Activated CD8-positive, alpha-beta memory T cell treated with anti-CD3 and anti-CD28 coated beads, Interleukin-2, amount 50 U/mL, for 1 hour (primary cell): ENCODE results near the gene APRT.

Experiments used
- DNase-seq: peaks from one replicate; pipeline ENCODE4 v3.0.0-alpha.2; 2020; ENCODE audit errors: extremely low read depth

The APRT gene, protein sequence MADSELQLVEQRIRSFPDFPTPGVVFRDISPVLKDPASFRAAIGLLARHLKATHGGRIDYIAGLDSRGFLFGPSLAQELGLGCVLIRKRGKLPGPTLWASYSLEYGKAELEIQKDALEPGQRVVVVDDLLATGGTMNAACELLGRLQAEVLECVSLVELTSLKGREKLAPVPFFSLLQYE

GRCh38 chr16:88811769-88812512 is at the start of gene APRT:
APRT (minus strand) TSS chr16:88811928; CDS start chr16:88811899, 29 bp downstream.
- DNase-seq: peak; percentile 79

- no peak for DNase-seq
These were observed 49.6 kb upstream of the APRT start for GRCh38 chr16:88861359-88861758.

DNA sequence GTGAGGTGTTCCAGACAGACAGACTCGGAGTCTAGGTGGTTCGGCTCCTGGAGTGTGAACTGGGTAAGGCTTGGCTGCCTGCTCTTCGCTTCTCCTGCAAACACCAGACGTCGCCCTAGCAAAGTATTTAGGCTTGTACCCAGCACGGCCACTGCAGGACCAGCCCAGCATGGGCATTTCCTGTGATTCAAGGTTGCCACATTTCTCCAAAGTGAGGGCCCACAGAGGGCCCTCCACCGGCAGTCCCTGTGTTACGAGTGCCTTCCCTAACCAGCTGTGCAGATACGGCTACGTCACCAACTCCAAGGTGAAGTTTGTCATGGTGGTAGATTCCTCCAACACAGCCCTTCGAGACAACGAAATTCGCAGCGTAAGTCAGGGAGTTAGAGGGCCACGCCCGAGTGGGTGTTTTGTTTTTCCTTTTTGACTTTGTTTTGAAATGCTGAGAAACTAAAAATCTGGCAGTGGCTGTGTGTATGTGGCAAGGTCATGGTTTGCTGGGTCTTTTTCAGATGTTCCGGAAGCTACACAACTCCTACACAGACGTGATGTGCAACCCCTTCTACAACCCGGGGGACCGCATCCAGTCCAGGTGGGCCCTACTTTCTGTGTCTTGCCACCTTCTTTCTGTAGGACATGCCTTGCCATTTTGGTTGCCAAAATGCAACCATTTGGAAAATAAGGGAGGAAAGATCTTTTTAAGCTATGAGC is 47.8 kb upstream of the APRT start:
- DNase-seq: no peak

- DNase-seq: peak; percentile 32
These were observed 46.1 kb upstream of the APRT start for GRCh38 chr16:88857728-88858339.

DNA sequence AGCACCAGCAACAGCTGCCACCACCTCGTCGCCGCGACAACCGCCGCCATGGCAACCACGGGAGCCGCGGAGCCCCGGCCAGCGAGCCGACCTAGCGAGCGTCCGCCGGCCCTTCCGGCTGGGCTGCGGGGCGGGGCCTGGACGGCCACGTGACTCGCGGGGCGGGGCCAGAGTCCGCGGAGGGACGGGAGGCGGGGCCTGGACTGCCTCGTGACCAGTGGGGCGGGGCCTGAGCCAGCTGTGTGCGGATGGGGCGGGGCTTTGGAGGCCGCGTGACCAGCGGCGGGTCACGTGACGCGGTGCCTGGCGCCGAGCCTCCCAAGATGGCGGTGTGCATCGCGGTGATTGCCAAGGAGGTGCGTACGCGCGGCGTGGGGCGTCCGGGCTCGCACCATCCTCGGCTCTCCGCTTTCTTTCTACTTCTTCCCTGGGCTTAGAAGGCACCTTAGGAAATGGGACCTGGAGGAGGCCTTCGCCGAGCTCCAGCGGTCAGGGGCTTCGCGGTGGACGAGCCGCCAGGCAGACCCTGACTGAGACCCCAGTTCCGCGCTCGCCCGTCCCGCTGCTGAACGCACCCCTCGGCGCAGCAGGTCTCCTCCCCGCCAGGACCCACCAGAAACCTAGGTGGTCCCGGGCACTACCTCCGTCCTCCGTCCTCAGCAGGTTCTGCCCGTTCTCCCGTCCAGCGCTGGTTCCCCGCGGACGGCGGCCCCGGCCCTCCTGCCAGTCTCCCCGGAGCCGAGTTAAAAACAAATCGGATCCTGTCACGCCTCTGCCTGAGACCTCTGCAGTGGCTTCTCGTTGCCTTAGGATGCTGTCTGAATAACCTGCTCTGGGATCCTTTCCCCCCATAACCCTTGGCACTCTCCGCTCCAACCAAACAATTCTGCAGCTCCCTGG is 45.4 kb upstream of the APRT start, which contains the start of the genes GALNS and TRAPPC2L:
TSS of gene GALNS (minus strand) at position 120 of the 900 bp plus-strand sequence. CDS start at position 50, 70 bp downstream.
TSS of gene TRAPPC2L (plus strand) at position 300 of the 900 bp plus-strand sequence. CDS start at position 324, 24 bp downstream.
- DNase-seq: peak; percentile 94

- DNase-seq: no peak
These were observed 44.5 kb upstream of the APRT start for GRCh38 chr16:88856122-88856827.

GRCh38 chr16:88855736-88856121 is 44.0 kb upstream of the APRT start:
- DNase-seq: no peak

- no peak for DNase-seq
These were observed 43.4 kb upstream of the APRT start for GRCh38 chr16:88855176-88855575.

- no peak for DNase-seq
These were observed 42.8 kb upstream of the APRT start for GRCh38 chr16:88854306-88855111.

DNA sequence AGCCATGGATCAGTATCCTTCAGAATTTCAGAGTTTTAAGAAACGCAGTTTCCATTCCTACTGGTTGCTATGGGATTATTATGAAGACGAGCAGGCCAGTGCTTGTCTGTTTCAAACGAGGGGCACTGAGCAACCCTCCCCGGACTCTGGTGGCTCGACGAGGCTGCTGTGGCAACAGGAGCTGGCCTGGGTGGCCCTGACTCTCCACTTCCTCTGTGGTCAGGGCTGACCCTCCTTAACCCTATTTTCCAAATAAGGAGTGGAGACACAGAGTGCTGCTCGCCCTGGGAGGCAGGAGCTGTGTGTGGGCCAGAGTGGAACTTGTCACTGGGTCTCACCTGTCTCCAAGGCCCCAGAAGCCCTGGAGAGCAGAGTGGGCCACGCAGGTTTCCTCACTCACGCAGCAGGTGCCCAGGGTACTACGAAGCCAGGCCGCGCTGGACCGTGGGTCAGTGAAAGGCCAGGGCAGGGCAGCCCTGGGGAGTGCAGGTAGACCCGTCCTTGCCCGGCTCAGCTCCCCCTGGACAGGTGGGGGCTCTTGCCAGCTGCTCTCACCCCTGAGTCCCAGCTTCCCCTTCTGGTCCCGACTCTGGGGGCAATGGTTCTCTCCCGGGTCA is 41.7 kb upstream of the APRT start:
- no peak for DNase-seq

DNA sequence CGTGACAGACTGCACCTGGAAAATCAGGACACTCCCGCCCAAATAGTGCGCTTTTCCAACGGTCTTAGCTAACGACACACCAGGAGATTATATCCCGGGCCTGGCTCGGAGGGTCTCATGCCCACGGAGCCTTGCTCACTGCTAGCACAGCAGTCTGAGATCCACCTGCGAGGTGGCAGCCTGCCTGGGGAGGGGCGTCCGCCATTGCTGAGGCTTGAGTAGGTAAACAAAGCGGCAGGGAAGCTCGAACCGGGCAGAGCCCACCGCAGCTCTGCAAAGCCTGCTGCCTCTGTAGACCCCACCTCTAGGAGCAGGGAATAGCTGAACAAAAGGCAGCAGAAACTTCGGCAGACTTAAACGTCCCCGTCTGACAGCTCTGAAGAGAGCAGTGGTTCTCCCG is 39.9 kb upstream of the APRT start:
- no peak for DNase-seq

DNA sequence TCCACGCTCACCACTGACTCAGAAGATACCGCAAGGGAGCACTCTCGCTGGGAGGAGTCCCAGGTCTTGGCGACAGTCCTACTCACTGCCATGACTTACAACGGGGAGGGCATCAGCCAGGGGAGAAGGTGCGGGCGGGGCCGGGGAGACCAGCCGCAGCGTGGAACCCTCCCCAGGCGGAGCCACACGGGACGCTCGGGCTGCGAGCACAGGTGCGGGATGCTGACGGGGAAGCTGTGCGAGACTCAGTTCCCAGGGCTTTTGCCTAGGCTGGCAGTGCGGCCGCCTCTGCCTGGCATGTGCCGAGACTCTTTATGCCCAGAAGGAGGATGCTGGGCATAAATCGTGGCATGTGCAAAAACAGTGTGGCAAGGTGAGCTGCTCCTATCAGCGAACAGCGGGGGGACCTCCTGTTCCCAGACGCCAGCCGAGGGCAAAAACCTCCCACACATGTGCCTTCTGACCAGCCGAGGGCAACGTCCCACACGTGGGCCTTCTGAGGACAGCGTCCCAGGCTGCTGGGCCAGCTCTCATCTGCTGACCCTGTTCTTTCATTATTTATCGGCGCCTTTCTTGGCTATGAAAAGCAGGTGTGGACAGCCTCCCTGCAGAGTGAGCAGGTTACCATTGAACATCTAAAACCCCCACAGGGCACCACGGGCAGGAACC is 38.9 kb upstream of the APRT start:
- no peak for DNase-seq

DNA sequence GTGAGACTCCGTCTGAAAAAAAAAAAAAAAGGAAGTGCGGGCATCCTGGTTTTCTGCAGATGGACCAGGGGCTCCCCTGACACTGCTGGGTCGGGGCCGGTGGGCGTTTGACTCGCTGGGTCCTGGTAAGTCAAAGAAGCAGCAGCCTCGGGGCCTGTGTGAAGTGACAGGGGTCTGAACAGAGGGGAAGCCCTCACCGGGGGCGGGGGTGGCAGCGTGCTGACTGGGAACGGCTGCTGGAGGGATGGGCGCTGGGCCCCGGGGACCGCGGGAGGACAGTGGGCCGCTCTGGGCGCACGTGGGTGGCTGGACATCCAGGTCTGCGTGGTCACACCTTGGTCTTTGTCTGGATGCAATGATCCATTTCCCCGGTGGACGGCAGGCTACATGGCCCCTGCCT is 36.8 kb upstream of the APRT start:
- DNase-seq: no peak

DNA sequence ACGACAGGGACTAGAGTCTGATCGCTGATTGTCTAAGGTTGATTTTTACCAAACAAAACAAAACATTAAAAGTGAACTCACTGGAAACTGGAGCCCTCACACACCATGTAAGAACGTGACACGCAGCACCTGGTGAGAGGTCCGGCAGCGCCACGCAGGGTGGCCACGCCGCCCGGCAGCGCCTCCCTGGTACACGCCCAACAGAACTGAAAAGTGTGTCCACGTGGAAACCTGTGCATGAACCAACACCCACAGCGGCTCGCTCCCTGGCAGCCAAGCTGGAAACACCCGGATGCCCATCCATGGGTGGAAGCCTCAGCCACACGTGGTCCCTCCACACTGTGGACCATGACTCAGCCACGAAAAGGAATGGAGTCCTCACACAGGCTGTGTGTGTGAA is 35.9 kb upstream of the APRT start:
- no peak for DNase-seq

DNA sequence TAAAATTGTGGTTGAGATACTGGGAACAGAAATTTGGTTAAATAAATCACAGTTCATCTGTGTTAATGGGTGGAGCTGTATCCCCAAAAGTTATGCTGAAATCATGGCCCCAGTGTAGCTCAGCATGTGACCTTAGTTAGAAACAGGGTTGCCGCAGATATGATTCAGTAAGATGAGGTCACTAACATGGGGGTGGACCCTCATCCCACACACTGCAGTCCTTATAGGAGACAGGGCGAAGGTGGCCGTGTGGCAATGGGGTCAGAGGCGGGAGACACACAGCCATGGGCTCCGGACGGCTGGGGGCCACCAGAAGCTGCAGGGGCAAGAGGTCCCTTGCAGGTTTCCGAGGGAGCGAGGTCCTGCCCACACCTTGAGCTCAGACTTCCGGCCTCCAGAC is 34.4 kb upstream of the APRT start:
- DNase-seq: no peak

- DNase-seq: no peak
These were observed 32.8 kb upstream of the APRT start for GRCh38 chr16:88844419-88845036.

DNA sequence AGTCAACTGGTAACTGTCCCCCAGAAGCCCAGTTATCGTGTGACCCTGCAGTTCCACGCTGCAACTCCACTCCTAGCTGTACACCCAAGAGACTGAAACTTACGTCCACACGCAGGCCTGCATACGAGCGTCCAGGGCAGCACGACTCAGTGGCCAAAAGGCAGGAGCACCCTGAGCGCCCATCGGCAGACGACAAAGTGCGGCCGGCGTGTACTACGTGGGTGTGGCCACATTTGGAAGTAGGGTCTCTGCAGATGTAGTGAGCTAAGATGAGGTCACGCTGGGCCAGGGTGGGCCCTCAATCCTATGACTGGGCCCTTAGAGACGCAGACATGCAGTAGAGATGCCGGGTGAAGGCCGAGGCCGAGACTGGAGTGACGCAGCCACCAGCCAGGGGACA is 31.5 kb upstream of the APRT start:
- DNase-seq: no peak

DNA sequence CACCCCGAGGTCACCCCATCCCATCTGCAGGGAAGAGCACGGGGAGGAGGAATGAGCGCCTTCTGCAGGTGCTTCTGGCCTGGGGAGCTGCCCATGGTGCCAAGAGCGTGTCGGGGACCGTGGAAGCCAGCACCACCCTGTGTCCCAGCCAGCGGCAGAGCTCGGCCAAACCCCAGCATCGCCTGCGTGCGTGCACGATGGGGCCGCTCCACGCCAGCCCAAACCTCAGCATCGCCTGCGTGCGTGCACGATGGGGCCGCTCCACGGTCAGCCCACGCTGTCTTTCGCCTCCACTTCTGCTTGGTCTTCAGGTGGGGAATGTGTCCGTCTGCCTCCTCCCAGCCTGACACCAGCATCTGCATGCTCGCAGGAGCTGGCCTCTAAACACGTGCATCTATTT is 31.1 kb upstream of the APRT start:
- no peak for DNase-seq
